Fibroblast of lung (primary cell): ENCODE measurements around the gene CENPP.

Experiments
- EZH2 ChIP-seq: IDR thresholded peaks from 2 replicates; pipeline ENCODE4 v1.5.1; 2012; ENCODE audit warnings: low read length, control low read depth, mild to moderate bottlenecking; ENCODE audit errors: missing control alignments
- TF ChIP-seq, protein P1 (sequence below), 2 donors: IDR thresholded peaks in 1 of 2; conservative IDR thresholded peaks in 1 of 2; 1 replicate in 1 of 2; 2 replicates in 1 of 2; pipeline ENCODE4 v1.5.1; 2011 to 2012; ENCODE audit warnings: low read length in 2 of 2, control low read depth in 1 of 2, inconsistent platforms in 1 of 2, low read depth in 1 of 2, mild to moderate bottlenecking in 1 of 2

DNA sequence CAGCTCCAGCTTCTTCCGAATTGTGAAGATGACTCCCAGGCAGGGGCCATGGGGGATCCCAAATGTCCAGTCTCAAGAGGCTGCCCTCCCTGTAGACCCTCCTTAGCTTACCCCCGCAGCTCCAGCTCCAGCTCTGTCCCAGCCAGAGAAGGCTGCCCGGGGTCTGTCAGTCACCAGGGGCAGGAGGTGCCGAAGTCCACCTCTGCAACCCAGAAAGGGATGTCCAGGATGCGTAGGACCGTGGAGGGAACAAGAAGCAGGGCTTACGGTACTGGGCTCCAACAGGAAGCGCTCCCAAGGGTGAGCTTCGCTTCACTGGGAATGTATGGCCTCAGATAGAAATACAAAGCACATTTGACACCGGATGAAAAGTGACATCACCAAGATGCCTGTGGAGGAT lies 338.2 kb downstream of the CENPP start:
- TF ChIP-seq, protein P1, sequence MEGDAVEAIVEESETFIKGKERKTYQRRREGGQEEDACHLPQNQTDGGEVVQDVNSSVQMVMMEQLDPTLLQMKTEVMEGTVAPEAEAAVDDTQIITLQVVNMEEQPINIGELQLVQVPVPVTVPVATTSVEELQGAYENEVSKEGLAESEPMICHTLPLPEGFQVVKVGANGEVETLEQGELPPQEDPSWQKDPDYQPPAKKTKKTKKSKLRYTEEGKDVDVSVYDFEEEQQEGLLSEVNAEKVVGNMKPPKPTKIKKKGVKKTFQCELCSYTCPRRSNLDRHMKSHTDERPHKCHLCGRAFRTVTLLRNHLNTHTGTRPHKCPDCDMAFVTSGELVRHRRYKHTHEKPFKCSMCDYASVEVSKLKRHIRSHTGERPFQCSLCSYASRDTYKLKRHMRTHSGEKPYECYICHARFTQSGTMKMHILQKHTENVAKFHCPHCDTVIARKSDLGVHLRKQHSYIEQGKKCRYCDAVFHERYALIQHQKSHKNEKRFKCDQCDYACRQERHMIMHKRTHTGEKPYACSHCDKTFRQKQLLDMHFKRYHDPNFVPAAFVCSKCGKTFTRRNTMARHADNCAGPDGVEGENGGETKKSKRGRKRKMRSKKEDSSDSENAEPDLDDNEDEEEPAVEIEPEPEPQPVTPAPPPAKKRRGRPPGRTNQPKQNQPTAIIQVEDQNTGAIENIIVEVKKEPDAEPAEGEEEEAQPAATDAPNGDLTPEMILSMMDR (conservative IDR thresholded peaks at IDR 0.05 in 1 of 2, IDR thresholded peaks at IDR 0.05 in 1 of 2; ENCODE audit: low read depth in 1 of 2, low read length in 2 of 2), result no peak
- no peak for TF ChIP-seq EZH2
